ENCODE measurements around the gene CARMIL3.

- TF ChIP-seq EZH2 (IDR thresholded peaks at IDR 0.05; ENCODE audit: insufficient read depth, poor library complexity, severe bottlenecking): no peak
- TF ChIP-seq EZH2phosphoT487 (IDR thresholded peaks at IDR 0.05; ENCODE audit: insufficient read depth, low read depth): no peak
Measured at GRCh38 chr14:24100197-24100981, 48.6 kb downstream of the CARMIL3 start.

Measured in GM23248 (cell line).